Measurements from ENCODE around the gene SRM. TPM values are rescaled to one million over a fixed set of nuclear protein-coding genes. Genes with fewer than 3 reads are reported as not detected.
"Not testable (repeated sequence)": the region's sequence is repeated elsewhere in the genome, so short reads cannot be mapped to it uniquely, and the experiment has no call there.

The SRM gene
- total and polyA plus RNA-seq, 4 donors = 13.4 to 123 (median 70.5) TPM

DNA sequence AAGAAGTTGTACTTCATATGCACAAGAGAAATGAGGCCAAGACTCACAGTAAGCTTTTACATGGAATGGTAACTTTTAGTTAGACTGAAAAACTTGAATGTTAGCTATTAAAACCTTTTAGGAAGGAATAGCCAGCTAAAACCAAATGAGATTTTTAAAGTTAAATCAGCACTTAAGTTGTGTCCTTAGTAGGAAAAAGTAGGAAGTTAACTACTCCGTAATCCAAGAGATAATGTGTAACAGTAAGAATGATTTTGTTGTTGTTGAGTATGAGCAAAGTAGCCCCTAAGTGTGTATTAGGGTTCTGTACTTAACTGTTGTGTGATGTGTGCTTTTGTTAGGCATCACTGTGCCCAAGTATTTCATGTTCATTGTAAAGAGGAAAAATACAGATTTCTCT lies 34.2 kb downstream of the SRM start:
- Histone ChIP-seq H3K9me3 (ENCODE audit: control insufficient read depth, insufficient read depth, low read length) (no peaks in the 10 kb centered on the region), H3K4me3 (ENCODE audit: low read depth, low read length) (no peak overlapping the region), H3K27ac (ENCODE audit: low read depth, low read length) (no peak overlapping the region), H3K36me3 (ENCODE audit: control insufficient read depth, insufficient read depth, low read length) (peaks cover 26% of the 10 kb centered on the region), H3K4me1 (ENCODE audit: control insufficient read depth, insufficient read depth, low read length) (no peaks in the 10 kb centered on the region), H3K27me3 (ENCODE audit: control insufficient read depth, insufficient read depth, low read length) (no peaks in the 10 kb centered on the region)
- no peak for DNase-seq (ENCODE audit: low read depth in 4 of 6, low spot score in 6 of 6)
- no CpG with 5 or more reads among the region's 1 CpG for WGBS (ENCODE audit: insufficient coverage)

DNA sequence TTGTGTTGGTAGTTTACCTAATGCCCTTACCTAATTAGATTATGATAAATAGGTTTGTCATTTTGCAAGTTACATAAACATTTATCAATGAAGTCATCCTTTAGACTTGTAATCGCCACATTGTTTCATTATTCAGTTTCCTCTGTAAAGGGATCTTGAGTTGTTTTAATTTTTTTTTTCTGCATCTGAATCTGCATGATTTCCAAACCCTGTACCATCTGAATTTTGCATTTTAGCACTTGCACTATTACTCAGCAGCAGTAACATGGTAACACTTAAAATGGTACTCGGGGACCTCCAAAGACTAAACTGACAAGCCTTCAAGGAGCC lies 35.0 kb downstream of the SRM start:
- H3K27ac ChIP-seq (ENCODE audit: low read depth, low read length) = no peak overlapping the region
- WGBS (ENCODE audit: insufficient coverage) = no CpG with 5 or more reads among the region's 2 CpGs
- DNase-seq (ENCODE audit: low read depth in 4 of 6, low spot score in 6 of 6) = no peak
- H3K9me3 ChIP-seq (ENCODE audit: control insufficient read depth, insufficient read depth, low read length) = no peaks in the 10 kb centered on the region
- no peaks in the 10 kb centered on the region for H3K4me1 ChIP-seq (ENCODE audit: control insufficient read depth, insufficient read depth, low read length)
- peaks cover 34% of the 10 kb centered on the region for H3K36me3 ChIP-seq (ENCODE audit: control insufficient read depth, insufficient read depth, low read length)
- H3K4me3 ChIP-seq (ENCODE audit: low read depth, low read length) = no peak overlapping the region
- no peaks in the 10 kb centered on the region for H3K27me3 ChIP-seq (ENCODE audit: control insufficient read depth, insufficient read depth, low read length)

DNA sequence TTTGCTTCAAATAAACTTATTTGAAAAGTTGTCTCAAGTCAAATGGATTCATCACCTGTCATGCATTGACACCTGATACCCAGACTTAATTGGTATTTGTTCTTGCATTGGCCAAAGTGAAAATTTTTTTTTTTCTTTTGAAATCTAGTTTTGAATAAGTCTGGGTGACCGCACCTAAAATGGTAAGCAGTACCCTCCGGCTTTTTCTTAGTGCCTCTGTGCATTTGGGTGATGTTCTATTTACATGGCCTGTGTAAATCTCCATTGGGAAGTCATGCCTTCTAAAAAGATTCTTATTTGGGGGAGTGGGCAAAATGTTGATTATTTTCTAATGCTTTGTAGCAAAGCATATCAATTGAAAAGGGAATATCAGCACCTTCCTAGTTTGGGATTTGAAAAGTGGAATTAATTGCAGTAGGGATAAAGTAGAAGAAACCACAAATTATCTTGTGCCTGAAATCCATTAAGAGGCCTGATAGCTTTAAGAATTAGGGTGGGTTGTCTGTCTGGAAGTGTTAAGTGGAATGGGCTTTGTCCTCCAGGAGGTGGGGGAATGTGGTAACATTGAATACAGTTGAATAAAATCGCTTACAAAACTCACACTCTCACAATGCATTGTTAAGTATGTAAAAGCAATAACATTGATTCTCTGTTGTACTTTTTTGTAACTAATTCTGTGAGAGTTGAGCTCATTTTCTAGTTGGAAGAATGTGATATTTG lies 35.5 kb downstream of the SRM start:
- 100% methylated on average over 2 of the region's 3 CpGs for WGBS (ENCODE audit: insufficient coverage)
- Histone ChIP-seq H3K27me3 (ENCODE audit: control insufficient read depth, insufficient read depth, low read length) (no peaks in the 10 kb centered on the region), H3K9me3 (ENCODE audit: control insufficient read depth, insufficient read depth, low read length) (no peaks in the 10 kb centered on the region), H3K27ac (ENCODE audit: low read depth, low read length) (no peak overlapping the region), H3K36me3 (ENCODE audit: control insufficient read depth, insufficient read depth, low read length) (peaks cover 36% of the 10 kb centered on the region), H3K4me1 (ENCODE audit: control insufficient read depth, insufficient read depth, low read length) (no peaks in the 10 kb centered on the region), H3K4me3 (ENCODE audit: low read depth, low read length) (no peak overlapping the region)
- no peak for DNase-seq (ENCODE audit: low read depth in 4 of 6, low spot score in 6 of 6)

DNA sequence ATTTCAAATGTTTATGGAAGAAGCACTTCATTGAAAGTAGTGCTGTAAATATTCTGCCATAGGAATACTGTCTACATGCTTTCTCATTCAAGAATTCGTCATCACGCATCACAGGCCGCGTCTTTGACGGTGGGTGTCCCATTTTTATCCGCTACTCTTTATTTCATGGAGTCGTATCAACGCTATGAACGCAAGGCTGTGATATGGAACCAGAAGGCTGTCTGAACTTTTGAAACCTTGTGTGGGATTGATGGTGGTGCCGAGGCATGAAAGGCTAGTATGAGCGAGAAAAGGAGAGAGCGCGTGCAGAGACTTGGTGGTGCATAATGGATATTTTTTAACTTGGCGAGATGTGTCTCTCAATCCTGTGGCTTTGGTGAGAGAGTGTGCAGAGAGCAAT lies 36.6 kb downstream of the SRM start:
- WGBS (ENCODE audit: insufficient coverage) = 98% methylated on average over 13 of the region's 14 CpGs
- Histone ChIP-seq H3K36me3 (ENCODE audit: control insufficient read depth, insufficient read depth, low read length) (peaks cover 44% of the 10 kb centered on the region), H3K27ac (ENCODE audit: low read depth, low read length) (no peak overlapping the region), H3K4me3 (ENCODE audit: low read depth, low read length) (no peak overlapping the region), H3K4me1 (ENCODE audit: control insufficient read depth, insufficient read depth, low read length) (no peaks in the 10 kb centered on the region), H3K27me3 (ENCODE audit: control insufficient read depth, insufficient read depth, low read length) (no peaks in the 10 kb centered on the region), H3K9me3 (ENCODE audit: control insufficient read depth, insufficient read depth, low read length) (no peaks in the 10 kb centered on the region)
- DNase-seq (ENCODE audit: low read depth in 4 of 6, low spot score in 6 of 6) = no peak

DNA sequence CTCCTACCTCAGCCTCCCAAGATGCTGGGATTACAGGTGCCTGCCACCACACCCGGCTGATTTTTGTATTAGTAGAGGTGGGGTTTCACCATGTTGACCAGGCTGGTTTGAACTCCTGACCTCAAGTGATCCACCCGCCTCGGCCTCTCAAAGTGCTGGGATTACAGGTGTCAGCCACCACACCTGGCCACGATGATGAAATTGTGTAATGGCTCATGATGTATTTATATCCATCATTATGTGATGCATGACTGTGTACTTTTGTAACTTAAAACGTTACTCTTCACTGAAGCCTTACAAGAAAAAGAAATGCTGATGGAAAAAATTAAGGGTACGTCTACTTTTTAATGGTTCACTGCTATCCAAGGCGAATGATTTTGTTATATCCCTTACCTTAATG lies 39.8 kb downstream of the SRM start:
- Histone ChIP-seq H3K36me3 (ENCODE audit: control insufficient read depth, insufficient read depth, low read length) (peaks cover 69% of the 10 kb centered on the region), H3K9me3 (ENCODE audit: control insufficient read depth, insufficient read depth, low read length) (no peaks in the 10 kb centered on the region), H3K4me3 (ENCODE audit: low read depth, low read length) (no peak overlapping the region), H3K4me1 (ENCODE audit: control insufficient read depth, insufficient read depth, low read length) (peaks cover 3% of the 10 kb centered on the region), H3K27ac (ENCODE audit: low read depth, low read length) (no peak overlapping the region), H3K27me3 (ENCODE audit: control insufficient read depth, insufficient read depth, low read length) (no peaks in the 10 kb centered on the region)
- no CpG with 5 or more reads among the region's 7 CpGs for WGBS (ENCODE audit: insufficient coverage)
- DNase-seq (ENCODE audit: low read depth in 4 of 6, low spot score in 6 of 6) = no peak

DNA sequence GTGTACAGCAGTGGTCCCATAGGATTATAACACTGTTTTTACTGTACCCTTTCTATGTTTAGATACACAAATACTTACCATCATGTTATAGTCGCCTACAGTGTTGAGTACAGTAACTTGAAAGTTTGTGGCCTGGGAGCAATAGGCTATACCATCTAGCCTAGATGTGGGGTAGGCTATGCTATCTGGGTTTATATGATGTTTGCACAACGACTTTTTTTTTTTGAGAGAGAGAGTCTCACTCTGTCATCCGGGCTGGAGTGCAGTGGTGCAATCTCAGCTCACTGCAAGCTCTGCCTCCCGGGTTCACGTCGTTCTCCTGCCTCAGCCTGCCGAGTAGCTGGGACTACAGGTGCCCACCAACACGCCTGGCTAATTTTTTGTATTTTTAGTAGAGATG lies 40.5 kb downstream of the SRM start:
- WGBS (ENCODE audit: insufficient coverage) = 80% methylated on average over 2 of the region's 8 CpGs
- H3K27ac ChIP-seq (ENCODE audit: low read depth, low read length); H3K4me3 ChIP-seq (ENCODE audit: low read depth, low read length); H3K4me1 ChIP-seq (ENCODE audit: control insufficient read depth, insufficient read depth, low read length); H3K27me3 ChIP-seq (ENCODE audit: control insufficient read depth, insufficient read depth, low read length); DNase-seq (ENCODE audit: low read depth in 4 of 6, low spot score in 6 of 6); H3K9me3 ChIP-seq (ENCODE audit: control insufficient read depth, insufficient read depth, low read length): not testable (repeated sequence)
- peaks cover 73% of the 10 kb centered on the region for H3K36me3 ChIP-seq (ENCODE audit: control insufficient read depth, insufficient read depth, low read length)

DNA sequence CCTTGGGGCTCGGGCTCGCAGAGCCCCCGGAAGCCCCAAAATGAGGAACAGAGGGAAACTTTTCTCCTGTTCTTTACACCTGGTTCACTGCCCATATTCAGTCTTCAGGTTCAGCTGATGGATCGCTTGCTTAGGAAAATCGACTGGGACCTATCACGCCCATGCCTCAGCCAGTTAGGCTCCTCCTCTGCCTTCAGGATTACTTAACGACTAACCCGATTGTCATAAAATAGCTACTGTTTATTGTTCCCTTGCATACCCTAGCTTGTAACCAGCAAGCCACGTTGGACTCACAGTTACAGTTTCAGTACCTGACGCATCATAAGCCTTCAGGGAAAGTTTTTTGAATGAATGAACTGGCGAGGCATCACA lies 46.7 kb downstream of the SRM start:
- peaks cover 16% of the 10 kb centered on the region for H3K4me1 ChIP-seq (ENCODE audit: control insufficient read depth, insufficient read depth, low read length)
- H3K27me3 ChIP-seq (ENCODE audit: control insufficient read depth, insufficient read depth, low read length) = no peaks in the 10 kb centered on the region
- no peak overlapping the region for H3K27ac ChIP-seq (ENCODE audit: low read depth, low read length)
- H3K4me3 ChIP-seq (ENCODE audit: low read depth, low read length) = peak overlapping the region; percentile 97
- WGBS (ENCODE audit: insufficient coverage) = 0% methylated on average over 6 of the region's 11 CpGs
- H3K9me3 ChIP-seq (ENCODE audit: control insufficient read depth, insufficient read depth, low read length) = no peaks in the 10 kb centered on the region
- peaks cover 38% of the 10 kb centered on the region for H3K36me3 ChIP-seq (ENCODE audit: control insufficient read depth, insufficient read depth, low read length)
- no peak for DNase-seq (ENCODE audit: low read depth in 4 of 6, low spot score in 6 of 6)

DNA sequence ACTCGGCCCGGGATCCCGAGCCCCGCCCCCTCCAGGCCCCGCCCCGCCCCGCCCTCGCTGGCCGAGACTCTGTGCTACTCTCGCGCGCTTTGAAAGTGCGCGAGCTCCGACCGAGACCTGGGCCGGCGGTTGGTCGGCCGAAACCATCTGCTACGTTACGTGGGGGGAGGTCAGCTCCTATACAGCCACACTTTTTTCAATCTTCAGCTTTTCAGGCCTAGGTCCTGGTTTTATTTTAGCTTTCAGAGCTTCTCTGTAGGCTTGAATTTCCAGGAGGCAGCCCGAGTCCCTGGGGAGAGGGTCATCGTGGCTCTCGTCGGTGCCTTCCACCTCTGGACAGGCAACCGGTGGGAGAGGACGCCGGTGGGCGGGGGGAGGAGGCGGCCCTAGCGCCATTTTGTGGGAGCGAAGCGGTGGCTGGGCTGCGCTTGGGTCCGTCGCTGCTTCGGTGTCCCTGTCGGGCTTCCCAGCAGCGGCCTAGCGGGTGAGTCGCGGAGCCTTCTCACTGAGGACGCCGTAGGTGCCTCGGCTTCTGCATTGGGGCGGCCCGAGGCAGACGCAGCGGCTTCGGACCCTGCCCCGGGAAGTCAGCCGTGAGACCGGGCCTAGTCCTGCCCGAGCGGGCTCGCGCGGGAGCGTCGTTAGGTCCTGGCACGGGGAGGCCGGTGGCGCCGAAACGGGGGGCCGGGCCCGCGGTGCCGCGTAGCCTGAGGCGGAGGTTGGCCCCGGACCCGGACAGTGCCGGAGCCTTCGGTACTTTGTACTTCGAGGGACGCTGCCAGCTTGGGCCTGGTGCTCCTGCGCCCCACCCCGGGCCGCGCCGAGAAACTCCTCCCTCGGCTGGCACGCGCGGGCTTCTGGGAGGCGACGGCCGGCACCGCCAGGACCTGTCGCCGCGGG lies 47.3 kb downstream of the SRM start, which contains the start of gene TARDBP:
TSS of gene TARDBP (plus strand) at position 395 of the 900 bp plus-strand sequence. CDS start 1,074 bp downstream, outside the sequence.
- Histone ChIP-seq H3K27ac (ENCODE audit: low read depth, low read length) (peak within 1 kb of the TSS; percentile 94), H3K36me3 (ENCODE audit: control insufficient read depth, insufficient read depth, low read length) (peaks cover 34% of the 10 kb centered on the region), H3K9me3 (ENCODE audit: control insufficient read depth, insufficient read depth, low read length) (no peaks in the 10 kb centered on the region), H3K4me1 (ENCODE audit: control insufficient read depth, insufficient read depth, low read length) (peaks cover 16% of the 10 kb centered on the region), H3K27me3 (ENCODE audit: control insufficient read depth, insufficient read depth, low read length) (no peaks in the 10 kb centered on the region), H3K4me3 (ENCODE audit: low read depth, low read length) (peak within 1 kb of the TSS; percentile 97)
- WGBS (ENCODE audit: insufficient coverage) = under 1% methylated on average over 90 of the region's 94 CpGs
- DNase-seq (ENCODE audit: low read depth in 4 of 6, low spot score in 6 of 6) = peak; percentile 85 to 97 (median 91)

Data from spinal cord (tissue), 10 donors.